Inflammatory macrophage treated with lipopolysaccharide for 4 hours (primary cell): Measurements from ENCODE around the gene DLGAP1.
"Not testable (repeated sequence)": the region's sequence is repeated elsewhere in the genome, so short reads cannot be mapped to it uniquely, and the experiment has no call there.

Source experiments
- DNase-seq: peaks from one replicate; pipeline ENCODE4 v3.0.0-alpha.2; 2020

The DLGAP1 gene

DNA sequence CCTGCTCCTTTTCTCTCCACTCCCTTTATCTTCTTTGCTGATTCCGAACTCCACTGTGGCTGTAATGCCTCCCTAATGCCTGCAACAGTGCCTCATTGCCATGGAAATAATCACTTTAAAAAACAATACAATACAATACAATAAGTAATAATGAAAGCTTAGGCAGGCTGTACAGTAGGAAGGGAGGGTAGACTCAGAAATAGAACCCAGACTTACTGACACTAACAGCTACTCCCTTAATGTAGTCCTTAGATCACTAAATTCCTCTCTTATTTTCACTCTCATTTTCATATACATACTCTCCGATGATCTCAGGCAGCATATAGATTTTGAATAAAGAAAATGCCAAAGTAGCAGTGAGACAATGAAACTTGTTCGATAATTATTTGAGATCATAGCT is 70.2 kb downstream of the DLGAP1 start:
- no peak for DNase-seq

DNA sequence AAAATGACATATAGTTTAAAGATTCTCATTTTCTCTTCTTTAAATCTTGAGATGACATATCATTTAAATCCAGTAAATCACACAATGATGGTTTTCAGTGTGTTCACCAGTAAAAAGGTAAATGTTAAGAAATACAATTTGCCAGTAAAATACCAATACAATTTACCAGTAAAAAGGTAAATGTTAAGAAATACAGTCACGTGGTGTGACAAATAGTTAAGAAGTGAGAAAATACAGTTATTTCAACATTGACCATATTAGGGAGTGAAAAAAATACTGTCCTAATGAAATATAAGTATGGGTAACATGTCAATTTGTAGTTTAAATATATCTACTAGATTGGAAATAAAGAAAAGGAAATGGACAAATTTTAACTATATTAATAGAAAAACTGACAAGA is 80.5 kb downstream of the DLGAP1 start:
- DNase-seq = no peak

DNA sequence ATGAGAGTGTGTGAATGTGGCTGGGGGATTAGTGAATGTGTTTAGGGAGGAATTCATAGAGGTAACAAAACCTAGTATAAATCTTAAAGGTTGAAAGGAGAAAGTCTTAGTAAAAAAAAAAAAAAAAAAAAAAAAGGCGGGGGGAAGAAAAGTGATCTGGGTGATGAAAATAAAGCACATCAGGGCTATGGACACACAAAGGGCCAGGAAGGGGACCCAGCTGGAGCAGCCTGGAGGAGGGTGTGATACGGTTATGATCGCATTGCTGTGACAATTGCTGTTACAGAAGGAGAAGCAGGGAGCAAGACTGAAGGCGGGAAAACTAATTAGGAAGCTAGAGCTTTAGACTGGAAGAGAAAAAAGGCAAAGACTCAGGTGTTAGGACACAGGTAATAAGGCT is 85.4 kb downstream of the DLGAP1 start:
- no peak for DNase-seq

DNA sequence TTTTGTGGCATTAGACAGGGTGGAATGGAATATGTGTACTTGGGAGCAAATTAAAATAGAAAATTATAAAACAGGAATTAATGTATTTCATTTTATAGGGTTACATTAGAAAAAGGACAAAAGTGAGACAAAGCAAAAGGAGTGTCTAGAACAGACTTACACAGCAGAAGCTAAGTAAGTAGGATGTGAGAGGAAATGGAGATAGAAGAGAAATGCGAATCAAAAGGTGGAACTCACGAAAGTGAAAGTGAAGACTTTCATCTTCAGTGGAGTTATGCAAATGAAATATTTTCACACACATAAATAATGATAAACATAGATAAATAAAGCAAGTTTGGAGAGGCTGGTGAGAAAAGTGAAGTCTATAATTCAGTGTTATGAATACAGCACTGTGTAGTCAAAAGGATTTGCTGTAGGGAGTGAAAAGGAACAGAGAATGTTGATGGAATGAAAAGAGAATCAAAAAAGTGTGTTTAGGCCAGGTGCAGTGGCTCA is 94.8 kb downstream of the DLGAP1 start:
- no peak for DNase-seq

DNA sequence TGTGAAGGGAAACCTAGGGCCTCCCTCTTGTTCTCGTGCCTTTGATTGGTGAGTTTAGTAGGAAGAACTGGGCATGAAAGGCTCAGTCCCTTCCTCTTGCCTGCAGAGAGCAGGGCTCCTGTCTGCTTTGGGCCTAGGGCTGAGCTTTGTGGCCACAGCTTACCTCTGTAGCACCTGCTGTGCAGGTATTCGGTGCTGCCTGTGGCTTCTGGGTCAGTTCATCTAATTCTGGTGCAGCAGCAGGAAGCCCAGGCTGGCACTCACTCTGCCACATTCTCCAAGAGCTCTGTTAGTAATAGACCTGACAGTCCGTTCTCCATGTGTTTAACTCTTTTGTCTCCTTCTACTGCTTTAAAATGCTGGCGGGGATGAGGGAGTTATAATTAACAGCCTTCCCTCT is 96.5 kb downstream of the DLGAP1 start:
- no peak for DNase-seq

DNA sequence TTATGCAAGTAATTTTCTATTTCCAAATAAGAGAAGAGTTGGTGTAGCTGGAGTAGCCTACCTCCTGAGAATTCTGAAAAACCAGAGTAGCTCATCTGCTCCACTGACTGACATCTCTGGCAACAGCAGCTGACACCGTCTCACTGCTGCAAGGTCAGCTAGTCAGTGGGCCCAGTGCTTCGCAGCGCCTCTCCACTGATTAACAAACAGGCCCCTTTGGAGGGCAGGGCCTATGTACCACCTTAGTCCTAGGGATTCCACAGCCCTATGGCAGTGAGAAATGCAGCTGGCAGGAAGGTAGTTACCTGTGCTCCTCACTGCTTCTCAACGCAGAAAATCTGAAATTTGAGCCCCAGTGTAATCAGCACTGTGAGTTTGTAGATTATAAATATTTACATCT is 97.5 kb downstream of the DLGAP1 start:
- DNase-seq = no peak

DNA sequence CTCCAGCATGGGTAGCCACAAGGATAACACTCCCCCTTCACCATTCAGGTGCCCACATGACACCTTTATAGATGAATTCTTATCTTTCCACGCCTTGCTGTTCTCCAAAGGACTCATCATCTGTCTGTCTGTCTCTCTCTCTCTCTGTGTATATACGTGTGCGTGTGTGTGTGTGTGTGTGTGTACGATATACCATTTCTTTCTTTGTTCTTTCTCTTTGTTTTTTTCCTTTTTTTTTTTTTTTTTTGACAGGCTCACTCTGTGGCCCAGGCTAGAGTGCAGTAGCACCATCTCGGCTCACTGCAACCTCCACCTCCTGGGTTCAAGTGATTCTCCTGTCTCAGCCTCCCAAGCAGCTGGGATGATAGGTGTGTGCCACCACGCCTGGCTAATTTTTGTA is 98.2 kb downstream of the DLGAP1 start:
- DNase-seq = no peak

DNA sequence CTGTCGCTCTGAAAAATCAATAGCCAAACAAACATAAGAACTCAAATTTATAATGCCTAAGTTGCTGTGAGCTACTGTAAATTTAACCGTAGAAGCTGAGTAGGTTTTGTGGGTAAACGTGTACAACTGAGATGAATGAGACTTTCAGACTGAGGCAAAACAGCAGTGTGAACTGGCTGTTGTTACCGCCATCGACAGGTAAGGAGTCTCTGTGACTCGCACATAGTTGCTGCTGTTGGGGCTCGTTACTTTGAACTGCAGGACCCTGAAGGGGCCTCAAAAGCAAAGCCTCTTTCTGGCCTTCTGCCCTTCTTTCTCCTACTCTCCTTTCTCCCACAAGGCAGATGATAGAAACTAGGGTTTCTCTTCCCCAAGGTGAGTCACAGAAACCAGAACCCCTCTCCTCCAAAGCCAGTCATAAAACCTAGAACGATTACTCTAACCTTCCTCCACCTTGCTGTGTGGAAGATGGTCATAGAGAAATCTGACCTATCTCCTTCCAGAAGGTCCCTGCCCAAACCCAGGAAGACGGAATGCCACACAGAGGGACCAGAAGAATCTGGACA is 101.2 kb downstream of the DLGAP1 start:
- DNase-seq = no peak

DNA sequence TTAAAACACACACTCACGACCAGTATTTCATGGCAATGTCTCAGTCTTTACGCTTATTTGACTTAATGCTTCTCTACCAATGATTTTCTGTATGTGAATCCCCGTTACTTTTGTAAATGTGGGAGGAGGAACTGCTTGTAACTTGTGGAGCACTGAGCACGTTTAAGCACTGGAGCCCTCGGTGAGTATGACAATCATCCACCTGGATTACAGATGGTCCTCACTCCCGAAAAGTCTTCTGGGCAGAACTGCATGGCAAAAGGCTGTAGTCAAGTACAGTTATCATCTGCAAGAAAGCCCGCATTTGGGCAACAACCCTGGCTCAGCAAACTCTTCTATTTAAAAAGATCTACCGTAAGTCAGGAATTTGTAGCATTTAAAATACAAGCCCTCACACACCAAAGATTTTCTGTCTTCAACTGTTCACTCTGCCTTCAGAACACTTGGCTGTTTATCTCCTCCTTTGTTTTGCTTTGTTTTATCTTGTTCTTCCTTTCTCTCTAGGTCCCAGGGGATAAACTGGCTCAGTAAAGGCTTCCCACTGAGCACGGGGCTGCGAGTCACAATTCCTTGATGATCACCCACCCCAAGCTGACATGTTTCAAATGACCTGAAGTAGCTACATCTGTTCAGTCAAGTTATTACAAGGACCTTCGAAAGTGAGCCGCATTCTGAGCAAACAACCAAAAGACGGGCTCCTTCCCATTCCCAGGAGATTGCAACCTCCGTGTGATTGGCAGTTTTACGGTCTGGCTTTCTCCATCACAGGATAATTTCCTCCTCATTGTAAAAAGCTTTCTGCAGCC is 102.2 kb downstream of the DLGAP1 start:
- DNase-seq = no peak

DNA sequence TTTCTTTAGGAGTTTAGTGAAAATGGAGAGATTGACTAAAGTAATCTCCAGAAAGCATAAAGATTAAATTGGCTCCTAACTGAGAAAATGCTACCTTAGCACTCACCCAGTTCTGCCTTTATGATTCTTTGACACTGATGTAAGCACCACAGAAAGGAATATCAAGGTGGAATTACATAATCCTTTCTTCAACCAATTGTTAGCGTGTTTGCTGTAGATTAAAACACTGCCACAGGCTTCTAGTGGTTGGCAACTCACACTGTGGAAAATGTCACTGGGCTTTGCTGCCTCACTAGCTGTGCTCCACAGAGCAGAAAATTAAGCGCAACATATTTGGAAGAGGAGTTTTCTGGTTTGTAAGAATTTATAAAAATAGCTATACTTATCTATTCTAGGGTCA is 104.1 kb downstream of the DLGAP1 start:
- DNase-seq = no peak

DNA sequence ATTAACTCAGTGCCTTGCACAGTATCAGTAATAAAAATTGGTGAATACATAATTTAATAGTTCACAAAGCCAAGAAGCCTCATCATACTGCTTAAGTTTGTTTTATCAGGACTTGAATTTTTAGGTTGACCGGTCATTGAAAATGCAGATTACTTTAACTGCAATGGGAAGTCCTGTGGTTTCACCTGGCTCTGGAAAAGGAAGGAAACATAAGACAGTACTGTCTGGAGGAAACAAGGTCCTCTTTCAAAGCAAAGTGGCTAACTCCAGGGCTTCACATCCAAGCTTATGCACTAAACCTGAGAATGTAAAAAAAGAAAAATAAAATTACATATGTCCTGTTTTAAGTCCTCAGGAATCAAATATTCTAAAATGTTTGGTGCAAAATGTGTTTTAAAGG is 119.7 kb downstream of the DLGAP1 start:
- no peak for DNase-seq

DNA sequence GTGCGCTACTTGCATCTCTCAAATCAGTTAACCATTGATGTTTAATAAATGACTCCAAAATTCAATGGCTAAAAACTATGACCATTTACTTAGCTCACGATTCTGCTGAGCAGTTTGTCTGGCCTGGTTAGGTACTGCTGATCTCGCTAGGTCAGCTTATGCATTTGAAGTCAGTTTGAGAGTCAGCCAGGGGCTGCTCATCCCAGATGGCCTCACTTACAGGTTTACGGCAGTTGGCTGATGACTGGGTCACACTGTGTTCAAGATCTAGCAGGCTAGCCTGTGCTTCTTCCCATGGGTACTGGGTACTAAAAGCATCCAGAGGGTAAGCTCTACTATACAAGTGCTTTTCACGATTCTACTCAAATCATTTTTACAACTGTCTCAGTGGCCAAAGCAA is 122.1 kb downstream of the DLGAP1 start:
- no peak for DNase-seq

DNA sequence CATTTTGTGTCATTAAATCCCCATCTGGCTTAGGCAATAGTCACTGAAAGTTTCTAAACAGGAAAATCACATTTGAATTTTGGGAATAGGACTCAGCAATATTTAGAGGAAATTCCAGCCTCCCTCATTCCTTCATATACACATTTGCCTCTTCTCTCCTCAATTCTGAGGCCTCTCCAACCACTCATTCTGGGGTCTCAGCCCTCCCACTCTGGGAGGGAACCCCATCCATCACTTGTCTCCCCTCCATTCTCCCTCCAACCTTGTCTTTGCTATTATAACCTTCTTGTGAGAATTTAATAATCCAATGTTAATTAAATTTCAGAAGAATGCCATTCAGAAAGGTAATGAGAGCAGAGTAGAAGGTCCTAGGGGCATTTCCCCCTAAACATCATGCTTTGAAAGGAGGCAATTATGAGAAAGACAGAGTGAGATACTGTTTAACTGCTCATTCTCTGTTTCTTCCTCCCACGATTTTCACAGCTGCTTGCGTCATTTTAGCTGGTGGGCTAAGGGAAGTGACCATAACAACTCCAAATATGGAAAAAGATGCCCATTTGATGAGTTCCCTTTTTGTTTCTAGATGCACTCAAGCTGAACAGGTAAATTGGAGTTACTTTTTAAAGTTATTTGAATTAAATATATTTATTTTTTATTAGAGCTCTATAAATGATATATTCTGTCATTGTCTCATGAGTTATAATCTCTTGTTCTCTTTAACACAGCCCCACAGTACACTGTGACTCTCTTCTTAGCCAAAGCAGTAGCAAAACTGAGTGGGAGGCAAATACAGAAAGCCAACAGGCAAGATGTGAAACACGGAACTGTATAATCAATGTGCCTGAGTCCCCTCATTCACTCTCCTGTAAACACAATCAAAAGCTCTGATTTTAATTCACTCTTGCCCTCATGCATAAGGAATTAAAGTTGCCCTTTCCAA is 135.1 kb downstream of the DLGAP1 start:
- DNase-seq = no peak

DNA sequence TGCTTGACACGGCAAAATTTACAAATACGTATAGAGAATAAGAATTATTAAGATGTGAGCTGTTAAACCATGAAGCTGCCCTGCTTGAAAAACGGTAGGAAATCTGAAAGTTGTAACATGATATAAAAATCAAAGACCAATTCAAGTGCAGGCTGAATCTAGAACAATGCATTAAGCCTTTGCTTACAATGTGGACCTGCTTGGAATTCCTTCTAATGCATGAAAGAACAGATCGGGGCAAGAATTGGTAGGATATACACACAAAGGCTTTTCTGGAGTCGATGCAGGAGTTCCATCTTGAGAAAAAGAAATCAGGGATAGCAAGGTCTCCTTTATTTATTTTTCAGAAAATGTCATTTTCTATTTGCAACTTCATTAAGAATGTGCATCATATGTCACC is 136.8 kb downstream of the DLGAP1 start:
- DNase-seq = no peak

DNA sequence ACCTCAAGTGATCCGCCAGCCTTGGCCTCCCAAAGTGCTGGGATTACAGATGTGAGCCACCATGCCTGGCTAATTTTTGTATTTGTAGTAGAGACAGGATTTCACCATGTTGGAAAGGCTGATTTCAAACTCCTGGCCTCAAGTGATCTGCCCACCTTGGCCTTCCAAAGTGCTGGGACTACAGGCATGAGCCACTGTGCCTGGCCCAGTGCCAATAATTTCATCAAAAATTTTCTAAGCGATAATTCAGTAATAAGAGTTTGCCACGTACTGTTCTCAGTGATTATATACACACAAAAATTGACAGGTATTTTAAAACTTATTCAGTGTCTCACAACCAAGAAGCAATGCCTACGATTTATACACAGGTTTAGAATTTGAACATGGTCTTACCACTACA is 143.2 kb downstream of the DLGAP1 start:
- not testable (repeated sequence) for DNase-seq

DNA sequence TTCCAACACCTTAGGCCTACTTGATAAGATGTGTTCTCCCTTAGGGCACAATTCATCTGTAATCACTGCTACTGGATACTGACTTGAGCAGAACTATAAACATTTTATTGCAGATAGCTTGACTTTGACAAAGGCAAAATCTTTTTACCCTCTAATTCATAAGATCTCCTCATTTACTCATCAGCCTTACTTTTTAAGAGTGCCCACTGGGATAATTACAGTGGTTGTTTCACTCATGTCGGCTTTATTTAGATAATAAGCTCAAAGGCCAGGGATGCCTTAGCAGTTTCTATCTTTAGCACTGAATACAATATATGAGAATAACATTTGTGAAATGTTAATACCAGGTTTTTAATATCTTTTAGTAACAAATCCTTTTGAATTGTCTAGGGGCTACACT is 144.0 kb downstream of the DLGAP1 start:
- no peak for DNase-seq

DNA sequence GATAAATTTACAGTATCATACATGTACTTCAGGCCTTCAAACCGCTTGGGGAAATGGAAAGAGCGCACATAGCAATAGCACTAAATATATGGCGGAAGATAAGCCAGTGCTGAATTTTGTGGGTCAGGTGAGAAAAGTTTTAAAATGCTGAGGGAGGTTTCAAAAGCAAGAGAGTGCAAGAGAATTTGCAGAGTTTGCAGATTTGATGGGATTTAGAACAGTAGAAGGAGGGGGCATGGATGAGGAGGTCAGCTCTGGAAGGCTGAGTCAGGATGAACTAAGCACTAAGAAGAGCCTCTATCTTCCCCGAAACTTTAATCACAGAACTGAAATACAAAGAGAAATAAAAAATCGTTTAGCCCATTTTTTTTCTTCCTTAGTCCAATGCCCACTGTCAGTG is 145.9 kb downstream of the DLGAP1 start:
- DNase-seq = no peak

DNA sequence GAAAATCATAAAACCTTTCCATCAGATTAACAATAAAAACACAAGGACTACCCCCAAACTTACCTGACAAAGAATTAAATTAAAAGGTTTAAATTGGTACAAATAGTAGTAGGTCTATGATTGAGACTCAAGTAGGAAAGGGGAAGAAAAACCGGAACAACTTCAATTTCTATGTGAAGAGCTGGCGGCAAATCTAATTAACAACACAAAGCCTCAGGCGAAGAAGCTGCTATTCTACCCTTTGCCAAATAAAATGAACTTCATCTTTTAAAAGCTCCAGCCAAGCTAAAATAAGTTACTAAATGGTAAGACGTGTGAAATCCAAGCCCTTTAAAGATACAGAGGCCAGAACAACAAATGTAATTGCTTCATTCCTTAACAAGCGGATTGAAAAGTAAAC is 146.5 kb downstream of the DLGAP1 start:
- no peak for DNase-seq

DNA sequence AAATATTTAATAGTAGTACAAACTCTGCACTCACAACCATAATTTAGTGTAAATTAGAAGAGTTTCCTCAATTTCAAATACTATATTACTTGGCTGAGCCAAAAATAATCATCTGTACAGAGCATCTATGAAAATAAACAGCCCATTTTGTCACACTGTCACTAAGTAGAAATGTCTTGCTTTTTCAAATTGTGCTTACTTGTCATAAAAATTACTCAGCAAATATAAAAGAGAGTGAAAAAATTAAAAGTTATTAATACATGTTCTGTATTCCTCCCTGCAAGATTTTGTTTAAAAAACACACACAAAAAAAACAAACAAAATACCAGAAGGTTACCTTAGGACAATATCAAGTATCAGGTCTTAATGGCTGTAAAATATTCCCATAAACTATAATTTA is 155.7 kb downstream of the DLGAP1 start:
- DNase-seq = no peak

DNA sequence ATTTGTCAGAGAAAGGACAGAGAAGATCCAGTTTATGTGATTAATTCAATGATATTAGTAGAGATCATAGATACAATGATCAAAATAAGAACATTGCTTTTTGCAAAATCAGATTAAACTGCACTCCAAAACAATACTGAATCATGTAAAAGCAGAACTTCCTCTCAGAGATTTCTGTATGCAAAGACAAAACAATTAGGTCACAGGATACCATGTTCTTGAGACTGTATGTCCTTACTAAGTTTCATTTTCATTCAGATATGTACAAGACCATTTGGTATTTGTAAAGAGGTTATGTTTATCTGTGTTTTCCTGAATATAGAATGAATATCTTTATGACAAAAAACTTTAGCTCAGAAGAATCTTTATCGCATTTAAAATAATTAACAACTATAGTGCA is 161.8 kb downstream of the DLGAP1 start:
- DNase-seq = no peak

DNA sequence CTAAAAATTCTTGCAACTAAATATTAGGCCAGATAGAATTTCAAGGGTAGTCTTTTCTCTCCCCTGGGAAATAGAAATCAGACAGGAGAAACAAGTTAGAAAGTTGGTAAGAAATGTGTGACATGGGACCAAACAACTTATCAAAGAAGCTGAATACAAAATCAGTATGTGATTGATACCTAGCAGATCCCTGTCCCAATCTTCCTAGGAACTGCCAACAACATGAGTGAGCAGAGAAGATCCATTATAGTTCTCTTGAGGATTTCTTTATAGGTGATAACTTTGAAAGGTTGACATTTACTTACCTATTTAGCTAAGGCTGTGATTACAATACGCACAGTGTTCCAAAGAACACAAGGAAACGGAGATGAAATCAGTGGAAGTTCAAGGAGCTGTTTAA is 162.4 kb downstream of the DLGAP1 start:
- no peak for DNase-seq

DNA sequence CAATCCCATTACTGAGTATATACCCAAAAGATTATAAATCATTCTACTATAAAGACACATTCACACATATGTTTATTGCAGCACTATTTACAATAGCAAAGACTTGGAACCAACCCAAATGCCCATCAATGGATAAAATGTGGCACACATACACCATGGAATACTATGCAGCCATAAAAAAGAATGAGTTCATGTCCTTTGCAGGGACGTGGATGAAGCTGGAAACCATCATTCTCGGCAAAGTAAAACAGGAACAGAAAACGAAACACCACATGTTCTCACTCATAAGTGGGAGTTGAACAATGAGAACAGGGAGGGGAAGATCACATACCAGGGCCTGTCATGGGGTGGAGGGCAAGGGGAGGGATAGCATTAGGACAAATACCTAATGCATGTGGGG is 167.8 kb downstream of the DLGAP1 start:
- DNase-seq = not testable (repeated sequence)

DNA sequence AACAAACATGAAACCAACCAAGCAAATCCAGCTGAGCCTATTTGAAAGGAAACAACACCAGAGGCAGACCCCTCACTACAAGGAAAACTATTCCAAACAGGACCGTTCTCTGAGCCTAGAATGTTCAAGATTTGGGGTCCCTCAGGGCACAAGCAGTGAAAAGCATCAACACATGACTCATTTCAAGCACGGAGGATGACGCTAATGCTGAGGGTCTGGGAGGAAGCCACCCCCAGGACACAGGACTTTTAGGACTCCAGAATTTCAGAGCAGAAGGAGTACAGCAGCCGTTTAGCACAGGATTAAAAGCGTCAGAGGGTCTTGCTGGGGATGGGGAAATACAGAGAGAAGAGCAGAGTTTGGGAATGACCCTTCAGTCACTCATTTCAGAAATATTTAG is 168.9 kb downstream of the DLGAP1 start:
- no peak for DNase-seq

DNA sequence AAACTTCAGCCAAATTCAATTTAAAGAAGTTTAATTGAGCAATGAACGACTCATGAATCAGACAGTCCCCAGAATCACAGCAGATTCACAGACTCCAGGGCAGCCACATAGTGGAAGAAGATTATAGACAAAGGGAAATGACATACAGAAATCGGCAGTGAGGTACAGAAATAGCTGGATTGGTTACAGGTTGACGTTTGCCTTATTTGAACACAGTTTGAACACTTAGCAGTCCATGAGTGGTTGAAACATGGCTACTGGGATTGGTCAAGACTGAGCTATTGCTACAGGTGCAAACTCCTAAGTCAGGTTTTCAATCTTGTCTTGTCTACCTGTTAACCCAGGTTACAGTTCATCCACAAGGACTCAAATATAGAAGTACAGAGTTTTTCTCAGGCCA is 169.6 kb downstream of the DLGAP1 start:
- DNase-seq = no peak
